Fibroblast of mammary gland (primary cell): Measurements from ENCODE around the gene STAG3.
"Not testable (repeated sequence)": the region's sequence is repeated elsewhere in the genome, so short reads cannot be mapped to it uniquely, and the experiment has no call there.

ENCODE experiments used
- DNase-seq: peaks from one replicate; pipeline ENCODE4 v3.0.0-alpha.2; 2010; ENCODE audit warnings: low read depth
- H3K4me3 ChIP-seq: 2 replicates; pipeline ENCODE4 v1.5.1; 2011; ENCODE audit warnings: low read depth, mild to moderate bottlenecking, low read length, moderate library complexity; ENCODE audit not compliant: control insufficient read depth
- TF ChIP-seq, protein P1 (sequence below): conservative IDR thresholded peaks from 2 replicates; pipeline ENCODE4 v1.5.1; 2011; ENCODE audit warnings: low read depth, low read length, inconsistent platforms; ENCODE audit not compliant: control insufficient read depth, insufficient read depth

Gene STAG3

DNA sequence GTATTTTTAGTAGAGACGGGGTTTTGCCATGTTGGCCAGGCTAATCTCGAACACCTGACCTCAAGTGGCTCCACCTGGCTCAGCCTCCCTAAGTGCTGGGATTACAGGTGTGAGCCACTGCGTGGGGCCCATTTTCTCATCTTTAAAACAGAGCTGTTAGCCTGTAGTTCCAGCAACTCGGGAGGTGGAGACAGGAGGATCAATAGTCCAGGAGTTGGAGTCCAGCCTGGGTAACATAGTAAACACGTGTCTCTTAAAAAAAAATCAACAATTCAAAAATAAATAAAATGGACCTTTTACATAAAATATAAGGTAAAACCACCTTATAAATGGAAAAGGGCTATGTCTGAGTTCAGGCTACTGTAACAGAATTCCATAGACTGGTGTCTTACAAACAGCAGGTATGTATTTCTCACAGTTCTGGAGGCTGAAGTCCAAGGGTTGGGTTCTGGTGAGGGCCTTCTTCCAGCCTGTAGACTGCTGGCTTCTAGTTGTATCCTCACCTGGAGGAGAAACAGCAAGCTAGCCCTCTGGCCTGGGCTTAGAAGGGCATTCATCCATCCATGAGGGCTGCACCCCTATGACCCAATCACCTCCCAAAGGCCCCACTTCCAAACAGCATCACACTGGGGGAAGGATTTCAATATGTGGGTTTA lies 35.0 kb downstream of the STAG3 start:
- H3K4me3 ChIP-seq = no peak overlapping the region
- TF ChIP-seq, protein P1, sequence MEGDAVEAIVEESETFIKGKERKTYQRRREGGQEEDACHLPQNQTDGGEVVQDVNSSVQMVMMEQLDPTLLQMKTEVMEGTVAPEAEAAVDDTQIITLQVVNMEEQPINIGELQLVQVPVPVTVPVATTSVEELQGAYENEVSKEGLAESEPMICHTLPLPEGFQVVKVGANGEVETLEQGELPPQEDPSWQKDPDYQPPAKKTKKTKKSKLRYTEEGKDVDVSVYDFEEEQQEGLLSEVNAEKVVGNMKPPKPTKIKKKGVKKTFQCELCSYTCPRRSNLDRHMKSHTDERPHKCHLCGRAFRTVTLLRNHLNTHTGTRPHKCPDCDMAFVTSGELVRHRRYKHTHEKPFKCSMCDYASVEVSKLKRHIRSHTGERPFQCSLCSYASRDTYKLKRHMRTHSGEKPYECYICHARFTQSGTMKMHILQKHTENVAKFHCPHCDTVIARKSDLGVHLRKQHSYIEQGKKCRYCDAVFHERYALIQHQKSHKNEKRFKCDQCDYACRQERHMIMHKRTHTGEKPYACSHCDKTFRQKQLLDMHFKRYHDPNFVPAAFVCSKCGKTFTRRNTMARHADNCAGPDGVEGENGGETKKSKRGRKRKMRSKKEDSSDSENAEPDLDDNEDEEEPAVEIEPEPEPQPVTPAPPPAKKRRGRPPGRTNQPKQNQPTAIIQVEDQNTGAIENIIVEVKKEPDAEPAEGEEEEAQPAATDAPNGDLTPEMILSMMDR = no peak
- DNase-seq = no peak

DNA sequence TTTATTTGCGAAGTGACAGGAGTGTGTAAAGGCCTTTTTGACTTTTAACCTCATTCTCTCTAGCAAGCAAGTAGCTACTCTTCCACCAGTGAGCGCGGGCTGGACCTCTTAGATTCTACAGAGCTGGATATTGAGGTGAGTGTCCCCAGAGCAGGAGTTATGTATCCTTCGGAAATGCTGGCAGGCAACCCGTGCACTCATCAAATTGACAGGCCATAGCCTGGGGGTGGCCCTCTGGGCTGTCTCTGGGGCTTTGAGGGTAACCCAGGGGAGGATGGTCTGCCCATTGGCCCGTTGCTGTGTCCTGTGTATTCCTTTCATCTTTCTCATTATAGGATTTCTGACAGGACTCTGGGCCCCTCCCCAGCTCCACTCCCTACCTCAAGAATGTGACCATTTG lies 36.0 kb downstream of the STAG3 start:
- H3K4me3 ChIP-seq = no peak overlapping the region
- TF ChIP-seq, protein P1 = no peak
- DNase-seq = no peak

DNA sequence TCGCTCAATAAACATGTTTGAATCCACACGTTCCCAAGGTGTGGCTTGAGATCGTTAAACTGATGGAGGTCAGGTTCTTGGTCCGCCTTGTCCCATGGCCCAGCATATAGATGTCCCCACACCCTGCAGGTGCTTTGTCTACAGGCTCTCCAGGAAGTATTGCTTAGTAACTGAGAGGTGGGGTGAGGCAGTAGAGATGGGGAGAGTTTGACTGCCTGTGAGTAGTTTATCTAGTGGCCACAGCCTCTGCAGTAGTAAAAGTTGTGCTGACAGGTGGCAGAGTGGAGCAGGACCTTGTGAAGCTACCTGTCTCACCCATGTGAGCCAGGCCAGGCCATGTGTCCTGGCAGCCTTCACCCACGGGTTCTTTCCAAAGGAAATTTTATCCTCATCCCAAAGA lies 36.6 kb downstream of the STAG3 start:
- H3K4me3 ChIP-seq, DNase-seq: not testable (repeated sequence)

DNA sequence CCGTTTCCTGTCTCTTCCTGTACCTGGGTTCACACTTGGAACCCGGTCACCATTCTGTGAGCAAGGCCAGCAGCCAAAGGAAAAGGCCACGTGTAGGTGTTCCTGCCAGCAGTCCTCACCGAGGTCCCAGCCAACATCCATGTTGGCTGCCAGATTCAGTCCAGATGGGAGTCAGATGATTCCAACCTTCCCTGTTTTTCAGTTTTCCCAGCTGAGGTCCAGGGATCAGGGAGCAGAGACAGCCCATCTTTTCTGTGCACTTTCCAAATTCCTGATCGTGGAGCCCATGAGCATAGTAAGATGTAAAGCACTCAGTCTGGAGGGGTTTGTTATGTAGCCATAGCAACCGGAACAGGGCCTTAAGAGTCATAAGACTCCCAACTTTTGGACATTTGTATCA lies 38.2 kb downstream of the STAG3 start:
- DNase-seq = peak; percentile 33
- TF ChIP-seq, protein P1 = no peak

DNA sequence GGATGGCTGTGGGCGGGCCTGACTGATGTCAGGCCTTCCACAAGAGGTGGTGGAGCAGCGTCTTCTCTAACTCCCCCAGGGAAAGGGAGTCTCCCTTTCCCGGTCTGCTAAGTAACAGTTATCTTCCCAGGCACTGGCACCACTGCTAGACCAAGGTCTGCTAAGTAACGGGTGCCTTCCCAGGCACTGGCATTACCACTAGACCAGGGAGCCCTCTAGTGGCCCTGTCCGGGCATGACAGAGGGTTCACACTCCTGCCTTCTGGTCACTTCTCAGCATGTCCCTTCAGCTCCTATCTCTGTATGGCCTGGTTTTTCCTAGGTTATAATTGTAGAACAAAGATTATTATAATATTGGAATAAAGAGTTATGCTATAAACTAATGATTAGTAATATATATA lies 40.2 kb downstream of the STAG3 start:
- H3K4me3 ChIP-seq = not testable (repeated sequence)
- TF ChIP-seq, protein P1 = peak; percentile 45
- peak; percentile 53 for DNase-seq

More for the DNA sequence above, 38.2 kb downstream of the STAG3 start:
- H3K4me3 ChIP-seq = no peak overlapping the region

DNA sequence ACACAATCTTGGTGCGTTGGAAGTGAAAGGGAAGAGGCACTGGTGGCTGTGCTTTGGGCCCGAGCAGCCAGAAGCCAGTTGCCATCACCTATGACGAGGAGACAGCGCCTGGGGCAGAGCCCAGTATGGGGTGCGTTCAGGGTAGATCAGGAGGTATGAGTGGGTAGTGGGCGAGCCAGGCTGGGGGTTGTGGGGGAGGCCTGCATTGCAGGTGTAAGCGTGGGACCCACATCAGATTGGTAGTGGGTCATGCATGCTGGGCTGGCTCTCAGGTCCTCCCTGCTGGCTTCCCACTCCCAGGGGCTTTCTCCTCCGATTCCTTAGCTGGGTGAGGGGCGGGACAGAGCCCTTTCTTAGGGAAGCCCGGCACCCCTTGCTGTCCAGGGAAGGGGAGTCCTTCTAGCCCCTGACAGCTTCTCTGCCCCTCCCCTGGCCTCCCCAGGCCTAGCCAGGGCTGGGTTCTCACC lies 41.6 kb downstream of the STAG3 start:
- no peak for DNase-seq
- no peak overlapping the region for H3K4me3 ChIP-seq
- TF ChIP-seq, protein P1 = no peak

DNA sequence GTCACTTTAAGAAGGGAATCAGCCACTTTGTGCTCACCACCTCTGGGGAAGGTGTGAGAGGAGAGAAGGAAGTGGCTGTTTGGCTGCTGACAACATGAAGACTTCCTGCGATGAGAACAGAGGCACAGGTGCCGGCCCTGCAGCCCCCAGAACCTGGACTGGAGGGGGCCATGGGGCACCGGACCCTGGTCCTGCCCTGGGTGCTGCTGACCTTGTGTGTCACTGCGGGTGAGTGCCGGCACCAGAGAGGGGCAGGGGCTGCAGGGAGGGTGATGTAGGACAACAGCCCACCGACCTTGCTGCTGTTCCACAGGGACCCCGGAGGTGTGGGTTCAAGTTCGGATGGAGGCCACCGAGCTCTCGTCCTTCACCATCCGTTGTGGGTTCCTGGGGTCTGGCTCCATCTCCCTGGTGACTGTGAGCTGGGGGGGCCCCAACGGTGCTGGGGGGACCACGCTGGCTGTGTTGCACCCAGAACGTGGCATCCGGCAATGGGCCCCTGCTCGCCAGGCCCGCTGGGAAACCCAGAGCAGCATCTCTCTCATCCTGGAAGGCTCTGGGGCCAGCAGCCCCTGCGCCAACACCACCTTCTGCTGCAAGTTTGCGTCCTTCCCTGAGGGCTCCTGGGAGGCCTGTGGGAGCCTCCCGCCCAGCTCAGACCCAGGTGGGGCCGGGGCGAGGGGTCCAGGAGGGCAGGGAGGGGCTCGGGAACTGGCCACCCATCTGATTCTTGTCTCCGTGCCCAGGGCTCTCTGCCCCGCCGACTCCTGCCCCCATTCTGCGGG lies 42.3 kb downstream of the STAG3 start, which contains the start of gene PVRIG:
TSS of gene PVRIG (plus strand) at position 149 of the 785 bp plus-strand sequence. CDS start at position 171, 22 bp downstream.
- not testable (repeated sequence) for H3K4me3 ChIP-seq, DNase-seq
